ENCODE measurements around the gene IMMP2L.

DNA sequence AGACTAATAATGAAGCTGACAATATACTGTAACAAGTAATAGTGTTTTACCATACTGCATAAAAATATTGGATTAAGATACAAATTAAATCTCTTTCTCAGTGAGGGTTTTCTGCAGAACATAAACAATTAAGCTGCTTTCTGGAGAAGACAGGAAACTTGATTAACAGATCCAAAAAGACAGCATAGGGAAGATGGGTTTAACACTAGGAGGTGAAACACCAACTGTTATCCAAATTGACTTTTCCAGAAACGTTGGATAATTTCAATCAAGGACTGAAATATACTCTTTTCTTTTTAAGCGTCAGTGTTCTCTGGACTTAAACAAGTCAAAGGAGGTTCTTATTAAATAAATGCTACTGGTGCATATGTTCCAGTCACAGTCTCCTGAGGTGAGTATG lies 45.3 kb upstream of the IMMP2L start:
- TF ChIP-seq CTCF (optimal IDR thresholded peaks at IDR 0.05 in 1 of 3, IDR thresholded peaks at IDR 0.05 in 1 of 3, conservative IDR thresholded peaks at IDR 0.05 in 1 of 3; ENCODE audit: extremely low read depth in 1 of 3, insufficient read depth in 2 of 3, low read length in 3 of 3) = no peak
- no peak for TF ChIP-seq EZH2 (IDR thresholded peaks at IDR 0.05; ENCODE audit: low read length)

Measured in keratinocyte (primary cell).